HG02798 (cell line): ENCODE data around the gene GPATCH2.

Source experiments
- ATAC-seq: cut with Tn5 transposase; IDR thresholded peaks from one replicate; pipeline ENCODE4 v1.9.1; 2021; ENCODE audit warnings: mild to moderate bottlenecking; ENCODE audit not compliant: unreplicated experiment, poor library complexity

The GPATCH2 gene

DNA sequence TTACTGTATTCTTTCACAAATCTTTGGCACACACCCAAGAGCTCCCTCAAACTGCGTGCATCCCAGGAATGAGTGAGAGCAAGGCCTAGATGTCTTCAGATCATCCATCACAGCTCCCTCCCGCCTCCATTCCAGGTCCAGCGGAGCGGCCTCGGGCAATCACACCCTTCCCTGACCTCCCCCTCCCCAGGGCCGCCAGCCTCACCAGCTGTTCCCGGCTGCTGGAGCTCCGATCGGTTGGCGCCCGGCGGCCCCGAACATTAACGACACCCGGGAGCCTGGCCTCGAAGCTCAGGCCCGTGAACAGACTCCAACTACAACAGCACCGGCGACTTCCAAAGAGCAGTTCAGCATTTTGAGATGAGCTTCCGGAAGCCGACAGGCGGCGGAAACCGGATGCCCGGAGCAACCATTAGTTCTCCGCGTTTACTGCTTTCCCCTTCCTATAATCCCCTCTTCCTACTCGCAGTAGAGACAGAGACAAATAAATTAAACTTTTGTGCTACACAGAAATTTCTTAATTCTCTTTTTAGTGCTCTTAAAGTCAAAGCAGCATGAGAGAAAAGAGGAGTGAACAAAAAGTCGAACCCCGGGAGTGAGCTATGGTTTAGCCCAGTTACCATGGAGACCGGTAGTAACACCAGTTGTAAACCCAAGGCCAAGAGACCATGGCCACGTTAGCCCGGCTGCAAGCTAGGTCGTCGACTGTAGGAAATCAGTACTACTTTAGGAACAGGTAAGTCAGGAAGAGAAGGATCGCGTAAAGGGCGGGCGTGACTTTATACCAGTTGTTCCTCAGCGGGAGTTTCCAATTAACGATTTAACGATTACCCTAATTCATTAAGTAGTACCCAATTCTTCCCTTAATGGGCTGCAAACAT, at the start of gene GPATCH2, which contains the start of gene SPATA17:
GPATCH2 (minus strand) TSS at position 380 of the 881 bp plus-strand sequence; CDS start at position 261, 119 bp downstream.
SPATA17 (plus strand) TSS at position 634 of the 881 bp plus-strand sequence; CDS start at position 669, 35 bp downstream.
- ATAC-seq, result peak; percentile 99

DNA sequence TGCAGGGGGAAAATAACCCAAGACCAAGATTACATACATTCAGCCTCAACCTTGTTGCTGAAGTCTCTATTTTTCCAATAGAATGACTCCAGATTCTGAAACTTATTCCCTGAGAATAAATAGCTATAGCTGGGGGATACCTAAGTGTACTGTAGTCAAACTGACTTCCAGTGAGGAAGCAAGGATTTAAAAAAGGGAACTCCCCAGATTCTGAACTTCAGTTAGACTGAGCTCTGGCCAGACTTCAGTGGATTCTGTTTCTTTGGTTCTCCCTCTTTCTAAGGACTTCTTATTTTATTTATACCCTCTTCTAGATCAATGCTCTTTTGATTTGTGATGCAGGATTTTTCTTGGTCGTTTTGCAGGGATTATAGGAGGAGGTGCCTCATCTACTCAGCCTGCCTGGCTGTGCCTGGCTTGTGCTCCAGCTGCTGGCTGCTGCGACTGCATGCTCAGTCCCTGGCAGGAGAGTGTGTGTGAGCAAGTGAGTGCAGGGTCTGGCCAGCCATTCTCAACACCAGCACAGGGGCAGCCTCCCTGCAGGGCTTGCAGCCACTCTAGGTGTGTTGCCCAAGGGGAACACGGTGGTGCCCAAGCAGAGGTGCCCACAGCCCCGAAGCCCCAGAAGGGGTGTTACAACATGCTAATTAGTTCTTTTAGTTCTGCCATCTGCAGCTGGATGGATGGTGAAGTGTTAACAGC, 43.3 kb upstream of the GPATCH2 start:
- no peak for ATAC-seq

DNA sequence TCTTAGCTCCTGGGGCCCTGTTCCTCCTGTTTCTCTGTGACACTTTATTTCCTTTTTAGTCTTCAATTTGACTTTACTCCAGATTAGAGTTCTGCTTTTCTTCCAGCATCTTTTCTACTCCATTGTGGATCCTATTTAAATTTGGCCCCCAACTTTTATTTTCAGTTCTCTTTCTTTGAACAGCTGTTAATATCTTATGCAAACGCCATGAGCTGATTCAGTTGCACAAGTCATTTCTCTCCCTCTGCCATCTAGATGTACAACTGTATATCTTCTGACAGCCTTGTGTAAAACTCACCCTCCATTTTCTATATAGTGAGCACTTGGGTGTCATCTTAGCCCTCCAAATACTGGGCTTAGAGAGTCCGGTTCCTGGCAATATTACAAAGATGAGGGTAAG, 42.5 kb upstream of the GPATCH2 start:
- peak; percentile 70 for ATAC-seq

DNA sequence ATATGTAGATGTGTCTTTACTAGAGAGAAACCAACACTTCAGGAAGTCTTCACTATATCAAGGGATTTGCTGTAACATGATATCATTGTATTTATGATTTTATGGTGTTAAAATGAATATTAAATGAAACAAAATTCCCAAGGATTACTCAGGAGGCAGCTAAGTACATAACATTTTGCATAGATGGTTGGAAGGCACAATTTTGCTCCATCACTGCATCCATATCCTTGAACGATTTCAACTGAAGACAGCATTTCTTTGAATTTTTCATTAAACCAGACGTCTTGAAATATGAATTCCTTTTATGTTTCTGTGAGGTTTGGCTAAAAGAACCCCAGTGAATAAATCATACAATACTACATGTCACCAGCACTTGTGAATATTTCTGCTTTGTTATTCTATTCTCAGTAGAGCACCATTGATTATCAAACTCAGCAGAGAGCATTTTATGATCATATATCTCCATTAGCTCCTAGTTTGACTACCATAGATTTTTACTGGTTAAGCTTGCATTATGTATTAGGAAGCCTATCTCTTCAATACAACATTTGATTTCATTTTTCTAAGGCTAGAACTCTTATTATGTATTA, 37.6 kb upstream of the GPATCH2 start:
- ATAC-seq, result no peak

DNA sequence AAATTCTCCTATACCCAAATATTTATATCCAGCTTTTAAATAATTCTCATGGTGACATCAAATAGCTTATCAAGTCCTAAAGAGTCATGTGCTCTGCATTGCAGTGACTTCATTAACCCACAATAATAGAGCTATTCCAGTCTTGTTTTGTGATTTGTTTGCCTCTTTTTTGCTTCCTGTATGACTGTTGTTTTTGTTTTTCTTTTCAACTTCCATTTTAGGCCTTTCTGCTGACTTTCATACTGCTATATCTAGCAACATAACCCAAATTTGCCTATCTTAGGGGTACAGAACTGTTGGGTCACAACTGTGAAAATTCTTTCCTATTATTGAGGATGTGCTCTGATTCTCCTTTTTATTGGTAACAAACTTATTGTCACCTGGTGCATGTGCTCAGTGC, 30.5 kb upstream of the GPATCH2 start:
- no peak for ATAC-seq

DNA sequence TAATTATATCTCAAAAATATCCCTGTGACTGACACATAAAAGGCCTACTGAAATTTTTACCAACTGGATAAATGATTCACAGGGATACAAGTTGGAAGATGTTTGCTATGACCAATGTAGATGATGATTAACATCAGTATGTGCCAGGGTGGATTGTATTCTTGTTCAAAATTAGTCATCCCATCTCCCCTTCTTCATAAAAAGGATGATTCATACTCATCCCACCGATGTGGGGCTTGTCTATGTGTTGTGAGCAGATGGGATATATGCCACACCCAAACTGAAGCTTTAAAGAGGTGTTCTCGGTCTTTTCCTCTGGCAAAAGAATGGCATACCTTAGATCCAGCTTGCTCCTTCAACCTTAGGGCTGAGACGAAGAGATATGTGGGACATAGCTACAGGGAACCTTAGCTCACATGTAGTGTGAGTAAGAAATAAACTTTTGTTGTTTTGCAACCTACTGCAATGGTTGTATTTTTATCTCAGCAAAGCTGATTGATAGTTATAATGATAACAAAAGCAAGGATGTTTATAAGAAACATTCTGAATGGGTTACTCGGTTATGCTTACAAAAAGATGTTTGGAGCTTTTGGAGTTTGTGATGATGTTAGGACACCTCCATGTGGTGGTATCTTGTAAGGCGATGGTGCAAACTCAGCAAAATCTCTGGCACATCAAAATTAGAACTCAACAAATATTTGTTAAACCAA, 29.6 kb upstream of the GPATCH2 start:
- peak; percentile 72 for ATAC-seq

DNA sequence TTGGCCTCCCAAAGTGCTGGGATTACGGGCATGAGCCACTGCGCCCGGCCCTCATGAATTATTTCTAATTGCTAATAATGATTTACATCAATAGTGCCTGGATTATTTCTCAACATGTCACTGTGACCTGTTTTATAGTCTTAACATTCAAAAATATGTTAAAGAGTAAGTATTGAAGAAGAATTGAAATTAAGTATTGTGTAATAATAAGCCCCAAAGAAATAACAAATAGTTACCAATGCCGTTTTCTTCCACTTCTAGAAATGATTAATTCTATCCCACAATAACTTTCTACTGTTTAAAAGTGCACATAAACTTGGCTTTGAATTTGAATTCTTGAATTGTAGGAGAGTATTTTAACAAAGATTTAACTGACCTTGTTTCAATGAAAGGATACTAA, 19.8 kb upstream of the GPATCH2 start:
- no peak for ATAC-seq

DNA sequence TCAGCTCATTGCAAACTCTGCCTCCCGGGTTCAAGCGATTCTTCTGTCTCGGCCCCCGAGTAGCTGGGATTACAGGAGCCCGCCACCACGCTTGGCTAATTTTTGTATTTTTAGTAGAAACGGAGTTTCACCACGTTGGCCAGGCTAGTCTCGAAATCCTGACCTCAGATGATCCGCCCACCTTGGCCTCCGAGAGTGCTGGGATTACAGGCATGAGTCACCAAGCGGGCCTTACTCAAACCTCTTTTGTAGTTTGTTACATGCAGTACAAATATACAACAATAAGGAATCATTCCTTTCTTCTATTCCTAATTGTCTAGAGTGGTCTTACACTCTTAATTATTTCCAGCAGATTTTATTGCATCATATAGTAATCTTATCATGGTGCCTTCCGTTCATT, 16.9 kb upstream of the GPATCH2 start:
- ATAC-seq, result no peak

DNA sequence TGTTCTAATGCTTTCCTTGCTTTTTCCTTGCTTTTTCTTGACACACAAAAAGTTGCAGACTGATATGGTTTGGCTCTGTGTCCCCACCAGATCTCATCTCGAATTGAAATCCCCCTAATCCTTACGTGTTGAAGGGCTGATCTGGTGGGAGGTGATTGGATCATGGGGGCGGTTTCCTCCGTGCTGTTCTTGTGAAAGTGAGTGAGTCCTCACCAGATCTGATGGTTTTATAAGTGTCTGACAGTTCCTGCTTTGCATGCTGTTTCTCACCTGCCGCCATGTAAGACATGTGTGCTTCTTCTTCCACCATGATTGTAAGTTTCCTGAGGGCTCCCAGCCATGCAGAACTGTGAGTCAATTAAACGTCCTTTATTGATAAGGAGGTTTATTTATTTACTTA, 11.6 kb upstream of the GPATCH2 start:
- ATAC-seq, result no peak

DNA sequence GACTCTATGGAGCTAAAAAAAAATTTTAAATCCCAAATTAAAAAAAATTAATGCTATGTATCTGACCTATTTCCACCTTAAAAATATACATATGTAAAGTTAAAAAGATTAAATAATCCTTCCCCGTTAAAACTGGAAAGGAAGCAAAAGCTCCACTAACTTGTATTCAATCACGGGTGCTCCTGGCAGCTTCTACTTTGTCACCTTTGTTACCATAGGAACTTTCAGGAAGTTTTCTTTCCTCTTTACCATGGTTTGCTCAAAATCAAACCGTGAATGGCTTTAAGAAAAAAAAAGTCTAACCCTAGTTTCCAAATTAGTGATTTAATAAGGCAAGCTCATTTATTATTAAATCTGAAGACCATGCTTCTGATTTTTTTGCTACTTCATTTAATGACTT, 3.5 kb downstream of the GPATCH2 start:
- ATAC-seq, result no peak

DNA sequence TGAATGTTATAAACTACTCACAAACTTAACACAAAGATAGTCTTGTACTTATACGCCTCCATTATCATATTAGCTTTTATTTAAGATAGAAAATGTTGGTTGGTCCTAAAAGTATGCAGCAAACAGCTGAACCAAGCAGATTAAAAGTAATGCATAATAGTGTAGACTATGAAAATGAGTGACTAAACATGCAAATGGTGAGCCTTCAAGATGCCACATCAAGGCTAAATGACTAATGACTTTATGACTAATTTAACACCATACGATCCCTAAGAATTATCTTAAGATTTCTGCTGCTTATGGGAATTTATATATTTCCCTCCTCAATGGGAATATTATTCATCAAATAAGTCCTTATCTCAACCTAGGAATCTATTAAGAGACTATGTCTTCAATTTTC, 4.6 kb downstream of the GPATCH2 start:
- no peak for ATAC-seq

DNA sequence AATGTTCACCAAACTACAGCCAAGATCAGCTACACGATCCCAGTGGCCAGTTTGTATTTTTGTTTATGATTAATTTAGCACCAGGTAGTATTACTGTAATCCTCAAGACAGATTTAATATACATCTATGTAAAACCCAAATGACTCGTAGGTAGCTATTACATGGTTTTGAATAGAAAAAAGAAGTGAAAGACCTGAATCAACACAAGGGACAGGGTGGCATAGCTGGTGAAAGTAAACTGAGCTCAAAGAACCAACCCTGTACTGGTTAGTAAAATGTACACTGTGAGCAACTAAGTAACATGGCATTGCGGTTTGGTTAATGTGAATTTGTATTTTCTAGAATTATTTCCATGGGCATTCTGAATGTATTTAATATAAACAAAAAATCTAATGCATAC, 8.8 kb downstream of the GPATCH2 start:
- peak; percentile 27 for ATAC-seq

DNA sequence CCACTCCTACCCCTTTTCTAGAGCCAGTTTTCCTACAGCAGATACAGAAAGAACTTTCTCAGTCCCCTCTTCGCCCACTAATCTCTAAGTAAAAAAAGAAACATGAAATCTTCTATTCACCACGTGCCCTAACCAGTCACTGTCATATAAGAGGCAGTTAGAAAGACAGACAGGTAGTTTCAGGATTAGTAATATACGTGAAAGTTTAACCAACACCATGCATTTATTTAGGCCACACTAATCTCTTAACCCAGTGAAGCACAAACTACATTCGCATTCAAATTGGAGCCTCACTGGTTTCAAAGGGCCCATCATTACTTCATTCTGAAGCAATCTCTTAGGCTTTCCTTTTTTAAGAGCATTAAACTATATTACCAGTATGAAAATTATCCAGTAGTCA, 10.1 kb downstream of the GPATCH2 start:
- peak; percentile 100 for ATAC-seq

DNA sequence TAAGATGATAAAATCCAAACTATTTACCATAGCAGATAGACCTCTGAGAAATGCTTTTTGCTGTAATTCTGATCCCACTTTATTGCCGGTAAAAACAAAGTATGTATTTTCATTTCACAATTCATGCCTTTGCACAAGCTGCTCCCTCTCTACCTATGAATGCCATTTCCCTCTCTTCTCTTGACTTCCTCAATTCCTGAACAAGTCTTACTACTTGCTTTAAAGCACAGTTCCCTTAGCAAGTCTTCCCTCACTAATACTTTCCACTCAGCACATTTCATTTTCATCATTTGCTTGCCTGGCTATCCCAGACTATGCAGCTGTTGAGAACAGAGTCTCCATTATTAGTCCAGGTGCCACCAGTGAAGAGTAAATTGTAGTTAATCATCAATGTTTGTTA, 13.8 kb downstream of the GPATCH2 start:
- no peak for ATAC-seq

DNA sequence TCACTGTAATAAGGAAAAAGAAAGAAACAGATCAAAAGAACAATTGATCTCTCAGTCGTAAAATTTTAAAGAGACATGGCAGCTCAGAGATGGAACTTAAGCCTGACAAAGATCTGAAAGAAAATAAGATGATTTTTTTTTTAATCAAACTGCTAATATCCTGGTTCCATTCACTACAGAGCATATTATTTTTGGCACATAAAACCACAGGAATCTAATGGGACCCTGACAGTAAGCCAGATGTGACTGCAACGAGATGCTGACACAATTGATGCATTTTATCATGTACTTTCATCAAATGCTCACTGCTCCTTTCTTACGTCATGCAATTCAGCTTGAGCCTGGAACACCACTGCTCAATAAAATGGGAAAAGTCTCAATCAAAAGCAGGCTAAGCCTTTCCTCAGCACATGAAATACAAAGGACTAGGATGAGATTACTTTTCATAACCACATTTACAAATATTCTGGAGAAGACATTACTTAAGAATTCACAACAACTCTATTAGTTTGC, 16.6 kb downstream of the GPATCH2 start:
- ATAC-seq, result no peak

DNA sequence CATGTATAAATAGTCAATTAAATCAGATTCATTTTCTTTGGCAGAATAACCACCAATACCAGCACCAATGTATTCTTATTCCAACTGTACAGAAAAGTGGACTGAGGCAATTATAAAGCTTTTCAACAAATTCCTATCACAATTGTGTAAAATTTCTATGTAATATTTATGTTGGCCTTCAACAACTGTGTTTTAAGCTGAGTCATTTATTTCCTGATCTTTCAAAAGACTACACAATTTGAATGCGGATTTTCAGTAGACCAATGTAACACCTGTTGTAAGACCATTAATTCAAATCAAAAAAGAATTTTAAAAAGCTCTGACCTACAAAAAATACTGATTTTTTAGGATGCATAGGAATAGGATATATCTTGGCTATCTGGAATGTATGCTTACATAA, 25.5 kb downstream of the GPATCH2 start:
- ATAC-seq, result no peak

DNA sequence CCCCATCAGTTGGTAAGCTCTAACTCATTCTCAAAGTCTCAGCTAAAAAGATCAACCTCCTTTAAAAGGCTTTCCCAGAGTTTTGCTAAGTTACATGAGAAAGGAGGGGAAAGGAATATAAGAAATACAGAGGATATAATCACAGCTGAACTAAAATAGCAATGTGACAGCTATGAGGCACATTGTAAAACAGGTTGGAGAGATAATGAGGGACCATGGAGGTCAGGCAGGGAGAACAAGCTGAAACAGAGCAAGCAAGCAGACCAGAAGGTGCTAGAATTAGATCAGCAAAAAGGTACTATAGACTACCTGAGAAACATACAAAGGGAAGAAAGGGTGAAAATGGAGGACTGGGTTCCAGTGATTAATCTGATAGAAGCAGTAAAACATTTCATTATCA, 28.5 kb downstream of the GPATCH2 start:
- no peak for ATAC-seq

DNA sequence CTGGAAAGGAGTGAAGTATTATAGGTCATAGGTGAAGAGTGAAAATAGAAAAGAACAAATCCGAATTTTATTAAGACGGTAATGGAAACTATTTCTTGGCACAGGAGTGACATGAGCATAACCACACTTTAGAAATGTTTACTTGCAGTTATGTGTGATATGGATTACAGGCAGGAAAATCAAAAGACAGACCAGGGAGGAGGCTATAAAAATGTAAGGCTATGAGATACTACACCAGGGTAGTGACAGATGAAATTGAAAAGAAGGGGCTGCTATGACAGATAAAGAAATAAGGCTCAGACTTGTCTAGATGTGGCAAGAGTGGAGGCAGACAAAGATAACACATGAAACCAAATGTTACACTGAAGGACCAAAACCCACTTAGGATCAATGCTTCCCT, 31.7 kb downstream of the GPATCH2 start:
- no peak for ATAC-seq

DNA sequence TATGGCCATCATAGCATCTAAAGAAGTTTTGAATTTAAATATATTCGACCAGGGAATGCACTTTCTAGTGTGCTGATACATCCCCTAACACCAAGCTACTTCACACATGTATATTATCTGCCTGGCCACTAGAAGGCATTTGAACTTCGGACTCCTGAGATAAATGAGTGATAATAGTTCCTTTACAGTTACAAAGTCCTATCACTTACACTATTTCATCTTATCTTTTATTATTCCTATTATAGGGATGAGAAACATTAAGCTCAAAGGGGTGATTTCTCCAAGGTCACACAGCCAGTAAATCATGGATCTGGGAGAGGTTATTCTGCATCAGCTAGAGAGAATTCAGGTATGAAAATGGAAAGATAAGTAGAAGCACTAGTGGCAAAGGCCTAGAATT, 40.3 kb downstream of the GPATCH2 start:
- no peak for ATAC-seq

DNA sequence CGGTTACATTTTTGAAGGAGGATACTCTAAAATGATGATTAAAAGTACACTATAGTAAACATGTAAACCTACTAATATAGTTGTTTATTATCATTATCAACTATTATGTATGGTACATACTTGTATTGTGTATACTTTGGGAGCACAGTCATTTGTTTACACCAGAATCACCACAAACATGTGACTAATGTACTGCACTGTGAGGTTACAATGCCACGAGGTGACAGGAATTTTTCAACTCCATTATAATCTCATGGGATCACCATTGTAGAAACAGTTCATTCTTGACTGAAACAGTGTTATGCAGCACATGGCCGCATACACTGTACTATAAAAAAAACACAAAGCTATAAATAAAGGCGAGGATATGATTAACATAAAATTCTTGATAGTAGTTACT, 44.3 kb downstream of the GPATCH2 start:
- no peak for ATAC-seq
